Measurements from ENCODE around the gene WDTC1. TPM values are rescaled to one million over a fixed set of nuclear protein-coding genes. Genes with fewer than 3 reads are reported as not detected.

The WDTC1 gene
- total and polyA plus RNA-seq, 2 experiments from 2014 or later: 3.8 to 14.0 TPM

DNA sequence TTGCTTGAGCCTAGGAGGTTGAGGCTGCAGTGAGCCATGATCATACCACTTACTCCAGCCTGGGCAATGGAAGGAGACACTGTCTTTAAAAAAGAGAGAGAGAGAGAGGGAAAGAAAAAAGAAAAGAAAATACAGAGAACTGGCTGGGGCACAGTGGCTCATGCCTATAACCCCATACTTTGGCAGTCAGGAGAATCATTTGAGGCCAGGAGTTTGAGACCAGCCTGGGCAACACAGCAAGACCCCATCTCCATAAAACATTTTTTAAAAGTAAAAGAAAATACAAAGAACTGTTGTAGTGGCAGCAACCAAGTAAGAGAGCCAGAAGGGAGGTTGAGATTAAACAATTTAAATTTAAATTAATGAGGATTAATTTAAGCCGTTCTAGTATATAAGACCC is 39.8 kb downstream of the WDTC1 start:
- no peak for ATAC-seq
- Histone ChIP-seq H2AFZ (no peak overlapping the region), H3K9me2 (ENCODE audit: insufficient read depth) (no peaks in the 10 kb centered on the region), H3K27ac (ENCODE audit: low read depth) (no peak overlapping the region), H3K4me1 (ENCODE audit: insufficient read depth) (no peaks in the 10 kb centered on the region), H3K79me2 (replicated peaks; ENCODE audit: insufficient read depth) (no peaks in the 10 kb centered on the region), H3F3A (replicated peaks; ENCODE audit: low read depth) (no peaks in the 10 kb centered on the region), H3K36me3 (ENCODE audit: insufficient read depth) (no peaks in the 10 kb centered on the region), H3K4me2 (no peak overlapping the region), H4K20me1 (replicated peaks; ENCODE audit: insufficient read depth) (no peaks in the 10 kb centered on the region), H3K27me3 (ENCODE audit: insufficient read depth) (no peaks in the 10 kb centered on the region), H3K4me3 (no peak overlapping the region)
- no peaks in the 10 kb centered on the region for H3K4me1 Mint-ChIP-seq
- TF ChIP-seq STAT1 (IDR thresholded peaks at IDR 0.05; ENCODE audit: unreplicated experiment) (no peak), ZNF462 (CRISPR knock-in tag; IDR thresholded peaks at IDR 0.05) (no peak), ZNF331 (CRISPR knock-in tag; IDR thresholded peaks at IDR 0.05; ENCODE audit: low read depth) (no peak), EZH2phosphoT487 (IDR thresholded peaks at IDR 0.05; ENCODE audit: unreplicated experiment) (no peak), CTCF (conservative IDR thresholded peaks at IDR 0.05; ENCODE audit: low read depth in 2 of 2) (no peak), JUNB (IDR thresholded peaks at IDR 0.05; ENCODE audit: unreplicated experiment) (no peak), NANOG (IDR thresholded peaks at IDR 0.05; ENCODE audit: borderline replicate concordance) (no peak), POLR2AphosphoS5 (IDR thresholded peaks at IDR 0.05; ENCODE audit: low read depth) (no peak), ETS1 (IDR thresholded peaks at IDR 0.05) (no peak), EZH2 (IDR thresholded peaks at IDR 0.05; ENCODE audit: low read depth, unreplicated experiment) (no peak)
- H3K9me3 Mint-ChIP-seq: peaks cover 15% of the 10 kb centered on the region
- H3K27ac Mint-ChIP-seq: no peak overlapping the region
- peaks cover 17% of the 10 kb centered on the region for H3K36me3 Mint-ChIP-seq (ENCODE audit: low read depth)
- no peak overlapping the region for H3K4me3 Mint-ChIP-seq
- DNase-seq (ENCODE audit: low spot score): no peak
- H3K27me3 Mint-ChIP-seq (ENCODE audit: insufficient read depth, low read depth, poor library complexity): peaks cover 1% of the 10 kb centered on the region

Data from GM23338 (cell line).